HK-2 (cell line): ENCODE results near the gene MN1.
A peak's percentile ranks its signal among the peaks of the same experiment; 100 is the strongest.

ENCODE experiments used
- DNase-seq: peaks from one replicate; pipeline ENCODE4 v3.0.0-alpha.2; 2018; ENCODE audit not compliant: unreplicated experiment

The MN1 gene

GRCh38 chr22:27740202-27740748 is 61.3 kb downstream of the MN1 start:
- no peak for DNase-seq

- DNase-seq = no peak
Measured at GRCh38 chr22:27737521-27737920, 64.0 kb downstream of the MN1 start.

GRCh38 chr22:27734066-27734465 is 67.5 kb downstream of the MN1 start:
- no peak for DNase-seq

GRCh38 chr22:27732841-27733240 is 68.7 kb downstream of the MN1 start:
- no peak for DNase-seq

GRCh38 chr22:27732391-27732790 is 69.2 kb downstream of the MN1 start:
- DNase-seq = no peak

GRCh38 chr22:27731621-27732020 is 69.9 kb downstream of the MN1 start:
- DNase-seq = no peak

GRCh38 chr22:27730641-27731433 is 70.7 kb downstream of the MN1 start:
- no peak for DNase-seq

- DNase-seq = no peak
Measured at GRCh38 chr22:27729246-27729645, 72.3 kb downstream of the MN1 start.

GRCh38 chr22:27727673-27728451 is 73.7 kb downstream of the MN1 start:
- no peak for DNase-seq

- peak; percentile 20 for DNase-seq
Measured at GRCh38 chr22:27726686-27727449, 74.7 kb downstream of the MN1 start.

GRCh38 chr22:27726331-27726685 is 75.2 kb downstream of the MN1 start:
- DNase-seq = no peak

GRCh38 chr22:27725661-27726060 is 75.9 kb downstream of the MN1 start:
- DNase-seq = no peak

GRCh38 chr22:27724709-27725108 is 76.8 kb downstream of the MN1 start:
- DNase-seq = no peak

GRCh38 chr22:27724157-27724556 is 77.4 kb downstream of the MN1 start:
- no peak for DNase-seq

GRCh38 chr22:27723708-27724107 is 77.8 kb downstream of the MN1 start:
- no peak for DNase-seq

- no peak for DNase-seq
Measured at GRCh38 chr22:27723158-27723557, 78.4 kb downstream of the MN1 start.

- DNase-seq = no peak
Measured at GRCh38 chr22:27720860-27721259, 80.7 kb downstream of the MN1 start.

- no peak for DNase-seq
Measured at GRCh38 chr22:27719535-27720227, 81.9 kb downstream of the MN1 start.

- no peak for DNase-seq
Measured at GRCh38 chr22:27719036-27719347, 82.6 kb downstream of the MN1 start.

GRCh38 chr22:27718186-27719035 is 83.1 kb downstream of the MN1 start:
- DNase-seq = peak; percentile 69

GRCh38 chr22:27717094-27717493 is 84.5 kb downstream of the MN1 start:
- no peak for DNase-seq
